ENCODE results near the gene ZNF84.

ZNF84 gene

GRCh38 chr12:133037207-133038005 is at the start of gene ZNF84:
Gene ZNF84, plus strand, starts transcription at chr12:133037509. Its CDS starts 3,959 bp downstream, at chr12:133041468.
- peak; percentile 99 for DNase-seq

DNA sequence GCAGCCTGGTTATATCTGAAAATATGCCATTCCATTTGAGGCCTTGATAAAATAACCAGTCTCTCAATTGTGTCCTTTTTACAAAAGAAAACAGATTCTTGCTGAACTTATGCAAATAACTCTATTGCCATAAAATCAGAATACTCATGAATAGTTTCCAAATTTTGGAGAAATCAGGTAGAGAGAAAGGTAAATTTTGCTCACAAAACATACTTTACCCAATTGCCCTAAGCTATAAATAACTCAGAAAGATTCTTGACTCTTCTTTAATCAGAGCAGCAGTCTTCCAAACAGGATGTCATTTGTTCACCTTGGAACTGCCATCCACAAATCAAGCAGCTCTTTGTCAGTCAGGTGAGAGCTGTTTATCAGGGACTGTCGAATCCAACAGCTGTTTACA is 38.6 kb upstream of the ZNF84 start:
- no peak for DNase-seq

DNA sequence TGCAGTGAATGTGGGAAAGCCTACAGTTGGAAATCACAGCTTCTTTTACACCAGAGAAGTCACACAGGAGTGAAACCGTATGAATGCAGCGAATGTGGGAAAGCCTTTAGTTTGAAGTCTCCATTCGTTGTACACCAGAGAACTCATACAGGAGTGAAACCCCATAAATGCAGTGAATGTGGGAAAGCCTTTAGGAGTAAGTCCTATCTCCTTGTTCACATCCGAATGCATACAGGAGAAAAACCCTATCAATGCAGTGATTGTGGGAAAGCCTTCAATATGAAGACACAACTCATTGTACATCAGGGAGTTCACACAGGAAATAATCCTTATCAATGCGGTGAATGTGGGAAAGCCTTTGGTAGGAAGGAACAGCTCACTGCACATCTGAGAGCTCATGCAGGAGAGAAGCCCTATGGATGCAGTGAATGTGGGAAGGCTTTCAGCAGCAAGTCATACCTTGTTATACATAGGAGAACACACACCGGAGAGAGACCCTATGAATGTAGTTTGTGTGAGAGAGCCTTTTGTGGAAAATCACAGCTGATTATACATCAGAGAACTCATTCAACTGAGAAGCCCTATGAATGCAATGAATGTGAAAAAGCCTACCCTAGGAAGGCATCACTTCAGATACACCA is 26.5 kb upstream of the ZNF84 start:
- no peak for DNase-seq

DNA sequence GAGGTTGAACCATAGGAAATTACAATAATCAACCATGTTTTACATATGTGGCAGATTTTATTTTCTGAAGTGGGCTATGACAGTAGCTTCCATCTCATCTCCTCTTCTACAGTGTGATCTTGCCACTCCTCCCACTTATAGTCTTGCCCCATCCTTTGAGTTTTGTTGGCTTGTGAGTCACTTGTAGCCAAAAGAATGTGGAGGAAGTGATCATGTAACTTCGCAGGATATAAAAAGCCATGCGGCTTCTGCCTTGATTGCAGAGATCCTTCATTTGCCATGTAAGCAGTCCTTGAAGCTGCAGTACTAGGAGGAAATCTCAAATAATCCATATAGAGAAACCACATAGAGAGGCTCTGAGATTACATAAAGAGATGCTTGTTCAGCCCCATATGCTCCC is 13.7 kb upstream of the ZNF84 start:
- no peak for DNase-seq

GRCh38 chr12:133026996-133027395 is 10.3 kb upstream of the ZNF84 start:
- no peak for DNase-seq

DNA sequence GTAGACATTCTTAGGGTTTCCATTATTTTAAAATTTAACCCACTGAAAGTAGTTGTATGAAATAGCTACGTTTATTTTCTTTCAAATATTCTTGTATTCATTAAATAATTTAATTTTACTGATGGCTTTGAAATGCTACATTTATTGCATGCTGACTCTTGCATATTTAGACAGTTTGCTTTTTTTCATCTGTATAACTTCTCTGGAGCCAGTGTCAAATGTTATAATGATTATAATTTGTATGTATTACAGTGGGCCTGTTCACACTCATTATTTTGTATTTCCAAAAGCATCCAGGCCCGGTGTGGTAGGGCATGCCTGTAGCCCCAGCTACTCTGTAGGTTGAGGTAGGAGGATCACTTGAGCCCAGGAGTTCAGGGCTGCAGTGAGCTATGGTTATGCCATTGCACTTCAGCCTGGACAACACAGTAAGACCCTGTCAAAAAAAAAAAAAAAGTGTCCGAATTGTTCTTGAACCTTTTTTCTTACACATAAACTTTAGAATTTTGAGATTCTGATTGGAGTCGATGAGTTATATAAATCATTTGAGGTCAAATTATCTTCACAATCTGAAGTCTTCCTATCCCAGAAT is 905 bp downstream of the ZNF84 start:
- DNase-seq: no peak

GRCh38 chr12:133046698-133047097 is 9.4 kb downstream of the ZNF84 start:
- no peak for DNase-seq

- DNase-seq: peak; percentile 5
Observed at GRCh38 chr12:133057446-133057845, 20.1 kb downstream of the ZNF84 start.

- DNase-seq: peak; percentile 10
Observed at GRCh38 chr12:133058203-133059113, 21.1 kb downstream of the ZNF84 start.

DNA sequence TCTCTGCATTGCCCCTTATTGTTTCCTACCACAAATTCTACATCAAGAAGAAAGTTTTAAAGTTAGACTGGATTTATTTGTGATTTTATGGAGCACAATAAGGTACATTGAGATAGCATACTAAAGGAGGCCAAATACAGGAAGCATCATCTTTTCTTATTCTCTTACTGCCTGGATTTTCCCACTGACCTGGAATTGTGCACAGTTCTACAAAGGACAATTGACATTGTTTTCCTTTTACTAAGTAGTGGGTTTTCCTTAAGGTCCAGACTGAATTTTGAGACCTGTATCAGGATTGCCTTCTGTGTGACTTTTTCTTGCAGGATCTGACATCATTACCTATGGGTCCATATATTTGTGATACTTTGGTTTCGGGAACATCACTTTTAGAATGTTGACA is 24.6 kb downstream of the ZNF84 start:
- DNase-seq: no peak

- DNase-seq: no peak
Observed at GRCh38 chr12:133063556-133063955, 26.2 kb downstream of the ZNF84 start.

- DNase-seq: no peak
Observed at GRCh38 chr12:133073836-133074235, 36.5 kb downstream of the ZNF84 start.

DNA sequence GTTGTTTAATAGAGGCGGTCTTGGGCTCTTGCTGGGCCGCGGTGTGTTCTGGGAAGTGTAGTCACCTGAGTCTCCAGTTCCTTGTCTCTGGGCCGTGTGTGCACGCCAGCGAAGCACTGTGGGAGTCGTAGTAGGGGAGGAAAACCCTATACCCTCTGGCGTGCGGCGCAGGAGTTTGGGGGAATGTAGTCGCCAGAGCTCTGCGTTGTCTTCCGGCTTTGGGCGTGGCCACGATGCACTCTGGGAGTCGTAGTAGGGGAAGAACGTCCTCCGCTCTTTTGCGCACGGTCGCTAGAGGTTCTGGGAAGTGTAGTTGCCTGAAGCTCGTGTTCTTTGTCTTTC is 42.7 kb downstream of the ZNF84 start:
- DNase-seq: peak; percentile 99

GRCh38 chr12:133080368-133081158 is 43.3 kb downstream of the ZNF84 start, which contains the start of gene ZNF140:
Gene ZNF140, plus strand, starts transcription at chr12:133080923. Its CDS starts 398 bp downstream, at chr12:133081321.
- peak; percentile 97 for DNase-seq

DNA sequence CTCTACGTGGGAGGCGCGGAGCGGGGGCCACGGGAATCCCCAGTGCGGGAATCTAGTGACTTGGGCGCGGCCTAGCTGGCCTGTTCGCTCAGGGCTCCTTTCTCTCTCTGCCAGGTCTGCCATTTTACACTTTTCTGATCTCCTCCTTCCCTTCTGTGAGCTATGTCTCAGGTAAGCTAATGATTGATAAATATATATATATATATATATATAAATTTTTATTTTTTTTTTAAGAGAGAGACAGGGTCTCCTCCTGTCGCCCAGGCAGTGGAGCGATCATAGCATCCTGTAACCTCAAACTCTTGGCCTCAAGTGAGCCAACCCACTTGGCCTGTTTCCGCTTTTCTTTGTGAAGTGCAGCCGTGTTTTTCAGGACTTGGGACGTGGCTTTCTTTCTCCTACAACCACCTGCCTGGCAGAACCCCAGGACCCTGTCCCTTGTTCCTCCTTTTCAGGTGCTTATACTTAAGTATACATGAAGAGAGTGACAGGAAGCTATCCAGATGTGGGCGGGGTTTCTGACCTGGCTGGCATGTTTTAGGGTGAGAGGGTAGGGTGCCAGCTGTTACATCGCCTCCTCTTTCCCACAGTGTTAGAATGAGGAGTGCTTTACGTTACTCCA is 44.0 kb downstream of the ZNF84 start:
- DNase-seq: peak; percentile 1

DNA sequence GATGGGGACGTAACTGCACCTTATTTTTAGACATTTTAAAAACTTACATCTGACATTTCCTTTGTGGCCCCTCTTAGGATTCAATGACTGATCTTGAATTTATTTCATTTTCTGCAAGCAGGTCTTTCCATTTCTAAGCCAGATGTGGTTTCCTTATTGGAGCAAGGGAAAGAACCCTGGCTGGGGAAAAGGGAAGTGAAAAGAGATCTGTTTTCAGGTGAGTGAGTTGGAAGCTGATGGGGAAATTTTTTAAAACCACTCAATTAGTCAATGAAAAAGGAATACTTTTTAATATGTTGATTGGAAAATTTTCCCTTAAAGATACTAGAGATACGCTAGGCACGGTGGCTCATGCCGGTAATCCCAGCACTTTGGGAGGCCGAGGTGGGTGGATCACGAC is 46.0 kb downstream of the ZNF84 start:
- DNase-seq: no peak

GRCh38 chr12:133105620-133106019 is 68.3 kb downstream of the ZNF84 start:
- DNase-seq: no peak

DNA sequence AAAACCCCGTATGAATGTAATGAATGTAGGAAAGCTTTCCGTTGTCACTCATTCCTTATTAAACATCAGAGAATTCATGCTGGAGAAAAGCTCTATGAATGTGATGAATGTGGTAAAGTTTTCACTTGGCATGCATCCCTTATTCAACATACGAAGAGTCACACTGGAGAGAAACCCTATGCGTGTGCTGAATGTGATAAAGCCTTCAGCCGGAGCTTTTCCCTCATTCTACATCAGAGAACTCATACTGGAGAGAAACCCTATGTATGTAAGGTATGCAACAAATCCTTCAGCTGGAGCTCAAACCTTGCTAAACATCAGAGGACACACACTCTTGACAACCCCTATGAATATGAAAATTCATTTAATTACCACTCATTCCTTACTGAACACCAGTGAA is 68.9 kb downstream of the ZNF84 start:
- peak; percentile 21 for DNase-seq

DNA sequence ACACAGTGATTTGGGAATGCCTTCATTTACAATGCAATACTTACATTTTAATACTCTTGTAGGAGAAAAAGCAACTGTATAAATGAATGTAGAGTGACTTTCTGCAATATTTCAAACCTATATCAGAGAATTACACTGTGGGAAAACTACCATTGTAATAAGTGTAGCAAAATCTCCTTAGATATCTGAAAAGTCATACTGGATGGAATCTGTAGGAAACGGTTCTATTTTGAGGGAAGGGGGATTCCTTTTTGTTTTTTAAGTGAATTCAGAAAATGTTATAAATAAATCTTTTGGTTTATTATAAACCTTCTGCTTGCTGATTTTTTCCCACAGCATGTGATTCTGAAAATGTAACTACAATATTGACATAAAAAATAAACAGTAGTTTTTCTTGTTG is 69.8 kb downstream of the ZNF84 start:
- DNase-seq: no peak

- no peak for DNase-seq
Observed at GRCh38 chr12:133108150-133108549, 70.8 kb downstream of the ZNF84 start.
